HG02885 (cell line): ENCODE data around the gene PHLDA3.
A peak's percentile ranks its signal among the peaks of the same experiment; 100 is the strongest.
"Not testable (repeated sequence)": the region's sequence is repeated elsewhere in the genome, so short reads cannot be mapped to it uniquely, and the experiment has no call there.

Experiments
- ATAC-seq: cut with Tn5 transposase; IDR thresholded peaks from one replicate; pipeline ENCODE4 v1.9.1; 2021; ENCODE audit warnings: mild to moderate bottlenecking; ENCODE audit not compliant: unreplicated experiment, poor library complexity

Gene PHLDA3

DNA sequence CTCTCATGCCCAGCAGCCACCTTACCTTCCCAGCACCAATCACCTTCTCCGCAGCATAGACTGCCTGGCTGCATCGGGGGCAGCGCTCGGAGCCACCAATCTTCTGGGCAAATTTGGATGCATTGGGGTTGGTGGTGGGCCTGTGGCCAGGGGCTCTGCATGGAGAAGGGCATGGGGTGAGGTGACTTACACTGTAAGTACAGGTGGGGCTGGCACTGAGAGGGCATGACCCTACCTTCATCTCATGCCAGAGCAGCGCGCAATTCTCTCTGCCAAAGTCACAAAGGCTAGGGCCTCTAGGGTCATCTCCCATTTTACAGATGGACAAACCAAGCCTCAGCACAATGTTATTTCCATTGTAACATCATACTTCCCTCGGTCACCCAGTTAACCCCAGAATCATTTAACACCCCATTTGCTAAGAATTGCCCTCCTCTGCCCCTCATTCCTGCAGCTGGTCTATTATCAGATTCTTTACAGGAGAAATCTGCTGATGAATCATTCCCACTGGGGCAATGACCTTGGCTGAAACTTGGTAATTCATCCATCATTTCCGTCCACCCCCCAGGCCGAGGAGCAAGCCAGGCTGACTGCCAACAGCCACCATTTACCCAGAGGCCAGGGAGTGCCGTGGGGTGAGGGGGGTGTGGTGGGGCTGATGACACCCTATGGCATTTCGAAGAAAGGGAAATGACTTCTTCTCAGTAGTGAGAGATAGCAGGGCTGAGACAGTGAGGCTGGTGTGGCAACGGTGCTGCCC lies 20.0 kb upstream of the PHLDA3 start:
- no peak for ATAC-seq

DNA sequence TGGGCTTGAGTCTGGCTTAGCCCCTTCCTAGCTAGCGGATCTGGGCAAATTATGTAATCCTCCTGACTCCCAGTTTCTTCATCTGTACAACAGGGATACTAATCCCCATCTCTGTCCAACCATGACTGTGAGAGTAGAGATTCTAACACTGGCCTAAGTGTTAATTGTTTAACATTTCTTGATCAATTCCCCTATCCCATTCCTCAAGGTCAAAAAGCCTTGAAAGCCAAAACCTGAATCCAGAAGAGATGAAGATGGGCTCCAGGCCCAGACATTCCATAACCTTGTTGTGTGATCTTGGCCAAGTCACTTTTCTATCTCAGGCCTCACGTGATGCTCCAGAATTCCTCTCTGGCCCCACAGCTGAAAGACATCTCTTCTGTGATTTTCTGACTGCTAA lies 18.8 kb upstream of the PHLDA3 start:
- no peak for ATAC-seq

DNA sequence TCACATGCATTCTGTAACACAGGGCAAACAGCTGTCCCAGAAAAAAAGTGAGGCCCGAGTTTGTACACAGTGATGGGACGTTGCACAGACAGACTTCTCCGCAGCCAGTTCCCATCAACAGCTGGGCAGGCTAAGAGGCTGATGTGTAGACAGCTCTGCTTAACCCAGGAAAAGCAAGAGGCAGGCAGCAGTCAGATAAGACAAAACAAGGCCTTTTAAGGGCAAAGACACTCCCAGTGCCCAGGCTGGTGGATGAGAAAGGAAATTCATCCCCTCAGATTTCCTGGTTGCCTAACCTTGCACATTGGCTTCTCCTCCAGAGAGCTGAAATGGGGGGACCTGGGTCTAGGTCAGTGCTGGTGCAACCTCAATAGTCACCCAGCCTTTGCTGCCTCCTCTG lies 17.2 kb upstream of the PHLDA3 start:
- ATAC-seq = no peak

DNA sequence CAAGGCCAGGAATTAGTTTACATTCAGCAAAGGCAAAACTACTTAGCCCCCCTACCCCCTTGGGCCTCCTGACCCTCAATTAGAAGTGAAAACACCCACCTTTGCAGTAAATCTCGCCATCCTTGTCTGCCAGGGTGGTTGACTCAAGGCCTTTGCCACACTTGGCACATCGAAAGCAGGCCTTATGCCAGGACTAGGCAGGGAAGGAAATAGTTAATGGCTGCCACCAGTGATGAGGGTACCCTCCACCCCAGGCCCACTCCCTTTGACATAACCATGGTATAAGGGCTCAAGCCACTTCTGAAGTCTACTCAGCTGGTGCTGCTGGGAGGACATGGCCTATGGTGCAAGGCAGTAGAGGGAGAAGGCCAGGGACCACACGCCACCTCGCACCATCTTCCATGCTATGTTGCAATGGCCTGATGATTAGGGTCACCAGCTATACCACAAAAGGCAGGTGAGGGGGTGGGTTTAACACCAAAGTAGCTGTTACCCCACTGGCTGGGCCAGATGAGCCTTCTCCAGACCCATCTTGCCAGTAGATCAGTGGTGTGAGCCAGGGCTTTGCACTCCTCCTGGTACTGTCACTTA lies 16.3 kb upstream of the PHLDA3 start:
- no peak for ATAC-seq

DNA sequence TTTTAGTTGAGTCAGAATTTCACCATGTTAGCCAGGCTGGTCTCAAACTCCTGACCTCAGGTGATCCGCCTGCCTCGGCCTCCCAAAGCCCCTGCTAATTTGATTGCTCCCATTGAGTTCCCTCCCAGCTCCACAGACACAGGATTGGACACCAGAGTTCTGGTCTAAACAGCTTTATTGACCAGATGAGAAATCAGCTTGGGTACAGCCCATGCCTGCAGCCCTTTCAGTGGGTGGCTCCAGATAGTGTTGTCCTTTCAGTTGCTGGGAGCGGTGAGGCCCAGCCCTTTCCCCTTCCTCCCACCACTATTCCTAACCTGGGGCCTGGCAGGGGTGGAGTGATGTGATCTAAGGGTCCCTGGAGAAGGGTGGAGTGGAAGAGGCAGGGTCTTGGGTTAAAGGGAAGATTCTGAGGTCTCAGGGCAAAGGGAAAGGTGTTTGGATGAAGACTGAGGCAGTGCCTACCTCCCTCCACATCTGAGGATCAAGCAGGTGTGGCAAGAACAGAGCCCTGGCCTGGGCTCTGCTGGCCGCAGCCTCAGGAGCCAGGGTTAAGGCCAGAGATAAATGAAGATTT lies 14.5 kb upstream of the PHLDA3 start:
- no peak for ATAC-seq

DNA sequence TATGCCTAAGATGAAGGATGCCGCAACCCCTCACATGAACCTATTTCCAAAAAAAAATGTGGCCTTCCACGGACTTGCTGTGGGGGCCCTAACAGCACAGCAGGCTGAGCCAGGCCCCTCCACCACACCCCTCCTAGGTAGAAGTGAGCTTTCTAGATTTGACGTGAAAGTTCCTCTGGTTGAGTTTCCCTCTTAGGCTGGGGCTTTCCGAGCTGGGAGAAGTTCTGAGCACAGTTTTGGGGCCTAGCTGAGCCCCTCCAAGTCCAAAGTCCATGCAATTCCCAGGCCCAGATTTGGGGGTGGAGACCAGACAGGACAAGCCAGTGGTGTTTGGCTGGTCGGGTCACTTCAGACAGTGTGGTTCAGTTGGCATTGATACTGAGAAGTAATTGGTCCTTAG lies 13.8 kb upstream of the PHLDA3 start:
- peak; percentile 43 for ATAC-seq

DNA sequence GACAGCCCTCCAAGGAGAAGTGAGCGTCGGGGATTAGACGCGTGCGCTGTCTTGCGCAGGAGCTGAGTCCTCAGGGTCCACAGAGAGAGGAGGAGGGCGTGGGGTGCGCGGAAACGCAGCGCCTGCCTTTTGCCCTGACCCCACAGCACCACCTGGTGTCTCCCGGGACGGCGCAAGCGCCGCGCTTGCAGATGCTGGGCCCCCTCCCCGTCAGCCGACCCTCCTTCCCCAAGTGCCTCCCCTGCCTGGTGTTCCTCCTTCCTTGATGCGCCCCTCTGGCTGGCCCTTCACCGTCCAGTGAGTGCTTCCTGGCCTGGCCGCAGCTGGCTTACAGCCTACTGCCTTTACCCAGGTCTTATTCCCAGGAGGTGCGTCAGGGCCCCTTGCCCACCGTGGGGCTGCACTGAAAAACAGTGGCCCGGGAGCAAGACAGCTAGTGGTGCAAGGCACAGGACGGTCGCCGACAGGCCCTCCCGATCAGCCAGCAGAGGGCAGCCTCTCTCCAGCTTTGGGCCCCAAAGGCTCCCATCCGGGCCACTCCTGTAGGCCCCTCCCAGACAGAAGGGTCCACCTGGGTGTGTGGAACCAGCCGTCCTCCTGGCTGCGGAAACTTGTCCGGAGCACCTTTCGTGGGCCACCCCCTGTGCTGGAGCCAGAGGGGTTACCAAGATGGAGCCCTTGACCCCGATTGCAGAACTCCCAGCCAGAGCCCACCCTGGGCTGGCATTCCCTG lies 12.9 kb upstream of the PHLDA3 start:
- ATAC-seq = peak; percentile 76

DNA sequence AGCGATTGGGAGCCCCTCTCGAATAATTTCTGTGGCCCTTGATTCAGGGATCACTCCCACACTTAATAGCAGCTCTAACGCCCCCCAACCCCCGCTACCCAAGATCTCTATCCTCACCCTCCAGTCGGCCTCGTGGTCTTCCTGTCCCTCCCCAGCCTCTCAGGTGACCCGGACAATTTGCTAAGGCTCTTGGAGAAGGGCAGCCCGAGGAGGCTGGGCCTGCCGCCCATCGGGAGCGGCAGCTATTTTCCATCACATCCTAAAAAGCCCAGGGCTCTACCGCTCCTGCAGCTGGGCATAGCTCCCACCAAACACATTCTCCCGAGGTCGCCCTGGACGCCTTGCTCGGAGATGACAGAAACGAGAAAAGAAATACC lies 12.0 kb upstream of the PHLDA3 start:
- no peak for ATAC-seq

DNA sequence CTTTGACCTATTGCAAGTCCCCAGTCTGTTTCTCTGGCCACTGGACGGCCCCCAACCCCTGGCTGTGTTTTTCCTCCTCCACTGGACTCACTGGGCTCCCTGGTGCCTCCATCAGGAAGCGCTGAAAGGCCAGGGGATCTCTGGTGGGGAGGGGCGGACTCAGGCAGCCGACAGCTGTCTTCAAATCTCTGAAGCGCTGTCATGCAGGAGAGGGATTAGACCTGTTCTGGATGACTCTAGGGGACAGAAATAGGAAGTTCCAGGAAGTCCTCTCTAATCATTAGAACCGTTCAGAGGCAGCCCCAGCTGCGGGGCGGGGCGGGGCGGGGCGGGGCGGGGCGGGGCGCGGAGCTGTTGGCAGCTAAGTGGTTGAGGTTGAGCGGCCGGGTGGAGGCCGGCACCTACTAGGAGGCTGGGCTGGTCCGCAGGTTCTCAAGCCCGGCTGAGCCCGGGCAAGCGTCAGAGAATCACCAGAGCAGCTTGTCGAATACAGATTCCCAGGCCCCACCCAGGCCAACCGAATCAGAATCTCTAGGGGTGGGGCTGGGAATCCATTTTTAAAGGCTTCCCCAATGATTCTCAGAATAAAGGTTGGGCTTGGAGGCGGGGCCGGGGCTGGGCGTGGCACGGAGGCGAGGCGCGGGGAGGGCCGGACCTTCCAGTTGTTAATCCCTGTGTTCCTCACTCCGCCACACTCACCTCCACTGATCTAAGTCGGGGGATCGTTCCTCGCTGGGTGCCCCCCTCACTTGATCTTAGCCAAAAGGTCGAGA lies 11.4 kb upstream of the PHLDA3 start:
- peak; percentile 57 for ATAC-seq

DNA sequence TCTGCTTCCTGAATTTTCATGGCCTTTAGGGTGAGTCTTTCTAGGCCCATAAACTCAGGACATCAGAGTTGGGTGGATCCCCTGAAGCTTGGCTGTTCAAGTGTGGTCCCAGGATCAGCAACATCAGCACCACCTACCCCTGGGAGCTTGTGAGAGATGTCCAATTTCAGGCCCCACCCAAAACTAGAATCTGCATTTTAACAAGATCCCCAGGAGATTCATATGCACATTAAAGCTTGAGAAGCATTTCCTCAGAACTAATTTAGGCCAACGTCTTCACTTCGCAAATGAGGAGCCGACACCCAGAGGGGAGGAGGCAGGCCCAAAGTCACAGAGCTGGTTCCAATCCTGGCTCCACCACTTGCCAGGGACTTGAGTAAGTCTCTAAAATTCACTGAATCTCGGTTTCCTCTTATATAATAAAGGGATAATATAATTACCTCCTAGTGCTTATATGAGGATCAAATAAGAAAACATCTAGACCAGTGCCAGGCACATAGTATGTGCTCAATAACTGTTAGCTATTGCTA lies 10.3 kb upstream of the PHLDA3 start:
- no peak for ATAC-seq

DNA sequence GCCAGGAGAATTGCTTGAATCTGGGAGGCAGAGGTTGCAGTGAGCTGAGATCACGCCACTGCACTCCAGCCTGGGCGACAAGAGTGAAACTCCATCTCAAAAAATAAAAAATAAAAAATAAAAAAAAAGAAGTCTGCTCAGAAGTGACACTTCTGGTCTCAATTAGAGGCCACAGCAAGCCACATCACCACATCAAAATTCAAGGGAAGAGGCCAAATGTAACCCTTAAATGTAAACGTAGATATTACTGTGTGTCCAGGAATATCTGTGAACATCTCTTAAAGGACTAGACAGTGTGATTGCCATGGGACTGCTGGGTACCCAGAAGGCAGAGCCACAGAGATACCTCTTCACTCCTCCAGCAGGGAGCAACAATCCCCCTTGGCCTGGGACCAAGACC lies 9.7 kb upstream of the PHLDA3 start:
- ATAC-seq = not testable (repeated sequence)

DNA sequence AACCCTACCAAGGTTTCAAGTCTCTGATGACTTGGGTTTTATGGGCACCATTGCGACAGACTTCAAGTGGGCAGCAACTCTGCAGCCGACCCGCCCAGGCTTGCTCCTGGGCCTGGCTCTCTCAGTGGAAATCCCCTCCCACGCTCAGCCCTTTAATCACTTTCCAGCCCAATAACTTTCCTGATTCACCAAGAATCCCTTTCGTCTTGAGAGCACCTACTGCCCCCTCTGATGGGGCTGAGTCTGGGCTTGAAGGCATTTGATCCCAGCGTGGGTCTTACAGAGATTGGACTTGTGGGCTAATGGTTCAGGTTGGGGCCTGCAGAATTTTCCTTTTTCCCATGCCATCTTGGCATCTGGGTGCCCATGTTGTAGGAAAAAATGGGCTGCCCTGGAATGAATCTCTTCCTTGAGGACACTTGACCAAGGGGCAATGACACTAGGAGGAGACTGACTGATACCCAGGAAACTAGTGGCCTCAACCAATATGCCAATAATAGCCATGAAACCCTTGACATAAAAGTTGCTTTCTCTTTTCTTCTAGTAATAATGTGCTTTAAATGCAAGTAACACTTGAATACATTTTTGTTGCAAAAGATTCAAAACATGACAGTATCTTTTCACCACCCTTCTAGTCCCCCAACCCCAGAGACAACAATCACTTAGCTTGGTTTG lies 7.8 kb upstream of the PHLDA3 start:
- ATAC-seq = no peak

DNA sequence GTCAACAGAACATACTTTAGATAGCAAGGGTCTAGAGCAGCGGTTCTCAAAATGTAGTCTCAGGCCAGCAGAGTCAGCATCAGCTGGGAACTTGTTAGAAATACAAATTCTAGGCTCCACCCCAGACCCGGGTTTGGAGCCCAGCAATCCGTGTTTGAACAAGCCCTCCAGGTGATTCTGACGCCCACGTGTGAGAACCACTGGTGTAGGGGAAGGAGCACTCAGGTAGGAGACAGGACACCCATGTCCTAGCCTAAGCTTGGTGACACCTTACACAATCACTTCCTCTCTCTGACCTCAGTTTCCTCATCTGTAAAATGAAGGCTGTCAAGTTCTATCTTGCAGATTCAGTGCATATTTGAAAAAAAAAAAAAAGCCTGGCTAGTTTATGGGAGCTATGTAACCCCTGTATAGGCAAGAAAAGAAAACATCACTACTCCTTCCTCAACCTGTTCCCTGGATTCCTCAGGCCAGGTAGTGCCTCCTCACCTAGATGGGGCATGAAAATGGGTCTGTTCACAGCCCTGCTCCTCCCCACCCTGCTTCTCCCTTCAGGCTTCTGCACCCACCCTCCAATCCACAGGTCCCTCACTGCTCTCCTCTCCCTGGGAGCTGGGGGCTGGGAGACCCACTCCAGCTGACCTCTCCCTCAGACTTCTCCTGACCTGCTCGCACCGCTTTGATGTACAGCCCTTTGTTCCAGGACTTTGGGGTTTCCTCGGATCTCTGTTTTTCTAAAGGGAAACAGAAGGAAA lies 7.1 kb upstream of the PHLDA3 start:
- no peak for ATAC-seq

DNA sequence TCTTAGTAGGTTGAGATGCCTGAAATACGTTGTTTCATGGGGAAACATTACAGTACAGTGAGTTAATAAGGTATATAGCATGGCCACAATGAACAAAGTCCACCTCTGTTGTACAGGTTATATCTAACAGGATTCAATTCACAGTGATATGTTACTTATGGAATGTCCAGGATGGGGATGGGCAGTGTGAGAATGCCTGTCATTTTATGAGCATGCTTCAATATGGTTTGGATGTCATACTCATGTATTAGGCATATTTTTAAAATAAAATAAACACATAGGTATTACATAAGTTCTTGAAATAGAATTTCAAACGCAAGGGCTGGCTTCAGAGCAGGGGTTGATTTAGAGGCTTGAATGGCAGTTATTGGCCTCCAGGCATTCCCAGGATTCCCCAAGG lies 6.1 kb upstream of the PHLDA3 start:
- no peak for ATAC-seq

DNA sequence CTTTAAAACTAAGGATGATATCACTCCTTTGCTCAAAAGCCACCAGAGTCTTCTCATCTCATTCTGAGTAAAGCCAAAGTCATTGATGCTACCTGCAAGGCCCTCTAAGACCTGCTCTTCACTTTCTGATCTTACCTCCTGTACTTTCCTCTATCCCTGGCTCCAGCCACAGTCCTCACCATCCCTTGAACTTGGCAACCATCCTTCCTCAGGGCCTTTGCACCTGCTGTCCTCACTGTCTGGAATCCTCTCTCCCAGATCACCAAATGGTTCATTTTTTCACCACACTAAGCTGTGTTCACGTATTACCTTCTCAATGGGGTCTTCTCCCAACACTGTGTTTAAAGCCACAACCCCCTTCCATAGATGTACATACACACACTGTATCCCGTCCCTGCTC lies 4.3 kb upstream of the PHLDA3 start:
- ATAC-seq = no peak

DNA sequence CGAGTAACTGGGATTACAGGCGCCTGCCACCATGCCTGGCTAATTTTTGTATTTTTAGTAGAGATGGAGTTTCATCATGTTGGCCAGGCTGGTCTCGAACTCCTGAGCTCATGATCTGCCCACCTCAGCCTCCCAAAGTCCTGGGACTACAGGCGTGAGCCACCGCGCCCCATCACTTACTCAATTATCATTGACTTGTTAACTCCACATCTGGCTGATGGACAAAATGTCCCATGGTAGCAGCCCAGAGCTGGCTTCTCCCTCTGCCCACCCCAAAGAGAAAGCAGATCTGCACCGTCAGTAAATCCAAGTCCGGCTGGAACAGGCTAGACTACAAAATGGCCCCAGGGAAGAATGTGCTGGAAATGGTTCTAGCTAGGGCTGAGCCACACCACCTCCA lies 3.3 kb upstream of the PHLDA3 start:
- ATAC-seq = not testable (repeated sequence)

DNA sequence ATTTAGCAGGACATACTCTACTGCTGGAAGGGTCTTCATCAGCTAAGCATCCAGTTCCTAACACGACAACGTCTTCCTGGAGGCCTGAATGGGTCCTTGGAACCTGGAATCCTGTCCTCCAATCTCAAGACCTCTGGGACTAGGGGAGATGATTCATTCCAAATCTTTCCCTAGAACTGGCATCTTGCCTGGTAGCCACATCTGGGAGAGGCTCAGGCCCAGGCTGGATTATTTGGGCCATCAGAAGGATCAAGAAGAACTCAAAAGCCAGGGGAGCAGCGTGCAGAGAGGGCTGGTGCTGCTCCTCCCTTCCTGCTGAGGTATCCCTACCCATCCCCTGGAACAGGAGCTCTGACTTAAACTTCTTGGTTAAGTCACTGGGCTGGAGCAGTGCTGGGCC lies 2.8 kb upstream of the PHLDA3 start:
- no peak for ATAC-seq

DNA sequence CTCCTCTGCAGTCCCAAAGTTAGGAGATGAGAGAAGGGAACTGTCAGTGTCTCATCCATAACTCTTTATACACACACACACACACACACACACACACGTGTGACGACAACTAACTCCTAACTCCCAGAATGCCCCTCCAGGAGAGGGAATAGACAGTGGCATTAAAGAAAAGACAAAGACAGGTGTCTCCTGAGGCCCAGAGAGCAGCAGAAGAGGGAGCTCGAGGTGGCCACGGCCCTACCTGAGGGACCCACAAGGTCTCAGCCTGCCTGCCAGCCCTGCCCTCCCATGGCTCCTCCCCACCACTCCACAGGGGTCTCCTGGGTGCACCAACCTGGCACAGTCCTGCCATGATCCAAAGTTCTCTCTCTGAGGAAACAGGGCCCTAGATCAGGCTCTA lies 1.6 kb upstream of the PHLDA3 start:
- no peak for ATAC-seq

DNA sequence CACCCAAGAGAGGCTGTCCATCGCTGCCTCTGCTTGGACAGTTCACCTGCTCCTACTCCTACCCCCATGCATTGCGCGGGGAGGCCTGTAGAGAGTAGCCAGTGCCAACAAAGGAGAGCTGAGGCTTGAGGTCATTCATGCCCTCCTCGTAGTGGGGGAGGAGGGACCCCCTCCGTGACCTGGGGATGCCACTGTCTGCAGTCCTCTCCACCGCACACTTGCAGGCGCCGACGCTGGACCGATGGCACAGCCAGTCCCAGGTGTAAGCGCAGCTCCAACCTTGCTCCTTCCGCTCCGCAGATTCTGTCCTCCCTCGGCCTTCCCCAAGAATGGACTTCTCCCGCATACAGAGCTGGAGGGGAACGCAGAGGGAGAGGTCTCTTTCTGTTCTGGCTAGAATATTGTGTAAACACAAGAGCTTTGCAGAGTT lies 672 bp upstream of the PHLDA3 start:
- ATAC-seq = no peak
